Mucosa of stomach (tissue), 1 donor: ENCODE results near the gene POLN.
A peak's percentile ranks its signal among the peaks of the same experiment; 100 is the strongest.

ENCODE experiments used
- H3K27me3 ChIP-seq: one replicate; pipeline ENCODE4 v1.7.0; 2013; ENCODE audit warnings: mild to moderate bottlenecking, low read length; ENCODE audit not compliant: control insufficient read depth, insufficient read depth
- H3K36me3 ChIP-seq: one replicate; pipeline ENCODE4 v1.7.0; 2013; ENCODE audit warnings: low read length; ENCODE audit not compliant: control insufficient read depth, insufficient read depth
- H3K4me1 ChIP-seq: one replicate; pipeline ENCODE4 v1.7.0; 2013; ENCODE audit warnings: mild to moderate bottlenecking, low read length; ENCODE audit not compliant: control insufficient read depth, insufficient read depth
- H3K4me3 ChIP-seq: one replicate; pipeline ENCODE4 v1.7.0; 2013; ENCODE audit warnings: low read length
- H3K9ac ChIP-seq: one replicate; pipeline ENCODE4 v1.7.0; 2013; ENCODE audit warnings: mild to moderate bottlenecking, low read length, moderate library complexity
- H3K9me3 ChIP-seq: one replicate; pipeline ENCODE4 v1.7.0; 2013; ENCODE audit warnings: mild to moderate bottlenecking, low read length, moderate library complexity; ENCODE audit not compliant: control insufficient read depth
- donor health status: Pancreatic carcinoma.

POLN gene

DNA sequence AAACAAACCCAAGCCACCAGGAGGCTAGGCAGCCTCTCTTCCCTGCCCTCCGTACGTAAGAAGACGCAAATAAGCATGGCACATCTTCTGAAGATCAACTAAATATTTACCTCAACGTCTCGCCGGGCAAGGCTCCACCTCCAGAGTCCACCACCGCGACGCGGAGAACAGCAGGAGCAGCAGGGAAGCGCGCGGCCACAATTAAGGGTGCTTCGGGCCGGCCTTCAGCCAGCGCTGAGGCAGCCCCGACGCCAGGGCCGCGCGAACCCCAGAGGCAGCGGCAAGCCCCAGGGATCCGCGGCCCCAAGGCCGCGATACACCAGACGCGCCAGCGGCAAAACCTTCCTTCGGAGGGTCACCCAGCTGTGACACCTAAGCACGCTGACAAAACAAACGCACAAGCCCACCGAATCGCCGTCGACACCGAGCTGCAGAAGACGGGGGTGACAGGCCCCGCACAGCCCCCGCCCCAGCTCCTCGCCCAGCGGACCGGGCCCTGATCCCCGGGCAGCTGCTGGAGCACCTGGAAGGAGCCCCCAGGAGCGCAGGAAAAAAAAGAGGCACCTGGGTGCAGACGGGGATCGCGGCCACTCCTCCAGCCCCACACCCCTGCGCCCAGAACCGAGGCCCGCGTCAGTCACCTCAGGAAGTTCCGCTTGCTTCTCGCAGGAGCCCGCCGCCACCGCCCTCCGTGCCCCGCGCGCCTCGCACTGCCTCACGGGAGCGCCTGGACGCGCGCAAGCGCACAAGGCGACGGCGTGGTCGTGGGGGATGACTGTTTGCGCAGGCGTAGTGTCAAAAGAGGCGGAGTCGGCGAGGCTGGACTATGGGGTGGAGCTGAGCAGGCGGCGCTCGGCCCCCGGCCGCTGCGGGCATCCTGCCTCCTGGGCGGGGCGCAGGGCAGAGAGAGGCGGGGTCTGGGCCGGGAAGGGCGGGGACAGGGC, at the start of gene POLN, which contains the start of gene HAUS3:
TSS of gene POLN (minus strand) at position 712 of the 944 bp plus-strand sequence. CDS start 12,890 bp downstream, outside the sequence.
TSS of gene HAUS3 (minus strand) at position 712 of the 944 bp plus-strand sequence. CDS start 1,175 bp downstream, outside the sequence.
- Histone ChIP-seq H3K9ac (peak within 1 kb of the TSS; percentile 77), H3K9me3 (no peaks in the 10 kb centered on the region), H3K4me3 (peak within 1 kb of the TSS; percentile 74), H3K4me1 (peaks cover 7% of the 10 kb centered on the region), H3K36me3 (no peaks in the 10 kb centered on the region), H3K27me3 (no peaks in the 10 kb centered on the region)

DNA sequence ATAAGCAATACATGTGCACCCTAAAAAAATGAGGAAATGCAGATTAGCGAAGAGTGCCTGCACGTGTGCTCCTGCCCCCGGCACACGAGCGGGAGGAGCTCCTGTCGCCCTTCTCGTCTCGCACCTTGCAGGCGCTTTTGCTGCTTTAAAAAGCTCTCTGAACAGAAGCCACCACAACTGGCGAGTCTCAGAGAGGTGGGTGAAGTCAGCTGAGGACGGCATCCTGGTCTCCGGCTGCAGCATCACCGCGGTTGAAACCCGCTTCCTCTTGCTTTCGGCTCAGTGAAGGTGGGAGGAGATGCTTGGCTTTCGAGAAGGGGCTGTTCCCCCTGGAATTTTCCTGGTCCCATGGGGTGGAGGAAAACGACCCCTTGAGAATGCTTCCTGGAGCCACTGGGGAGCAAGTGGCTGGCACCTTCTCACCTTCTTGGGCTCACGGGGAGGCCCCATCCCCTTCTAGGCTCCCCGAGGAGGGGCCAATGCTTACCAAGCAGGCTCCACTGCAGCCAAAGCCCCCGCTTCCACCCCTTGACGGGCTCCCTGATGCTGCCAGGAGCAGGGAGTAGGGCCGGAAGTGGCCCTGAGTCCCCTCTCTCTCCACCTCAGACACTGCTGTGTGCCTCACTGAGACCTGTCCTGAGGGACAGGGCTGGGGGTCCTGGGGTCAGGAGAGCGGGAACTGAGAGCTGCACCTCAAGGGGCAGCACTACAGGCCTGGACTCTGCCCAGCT, 49.2 kb upstream of the POLN start:
- Histone ChIP-seq H3K4me1 (no peaks in the 10 kb centered on the region), H3K9me3 (no peaks in the 10 kb centered on the region), H3K27me3 (no peaks in the 10 kb centered on the region), H3K36me3 (no peaks in the 10 kb centered on the region), H3K9ac (no peak overlapping the region), H3K4me3 (no peak overlapping the region)

DNA sequence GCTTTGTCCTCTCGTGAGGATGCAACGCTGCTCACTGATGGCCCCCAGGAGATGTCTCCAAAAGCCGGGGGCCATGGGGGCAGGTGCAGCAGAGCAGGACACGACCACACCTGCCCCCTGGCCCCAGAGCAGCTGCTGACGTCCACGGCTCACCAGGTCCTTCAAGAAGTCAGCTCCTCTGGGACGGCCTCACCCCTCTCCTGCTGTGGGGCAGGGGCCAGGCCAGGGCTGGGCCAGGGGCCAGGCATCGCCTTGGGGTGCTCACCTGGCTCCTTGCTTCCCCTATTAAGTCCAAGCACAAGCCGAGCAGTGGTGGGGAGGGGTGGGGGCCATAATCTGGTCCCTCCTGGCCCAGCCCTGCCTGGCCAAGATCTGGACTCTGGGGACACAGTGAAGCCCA, 48.6 kb upstream of the POLN start:
- H3K27me3 ChIP-seq: no peaks in the 10 kb centered on the region
- no peaks in the 10 kb centered on the region for H3K9me3 ChIP-seq
- H3K36me3 ChIP-seq: no peaks in the 10 kb centered on the region
- no peaks in the 10 kb centered on the region for H3K4me1 ChIP-seq
- no peak overlapping the region for H3K4me3 ChIP-seq
- H3K9ac ChIP-seq: no peak overlapping the region

DNA sequence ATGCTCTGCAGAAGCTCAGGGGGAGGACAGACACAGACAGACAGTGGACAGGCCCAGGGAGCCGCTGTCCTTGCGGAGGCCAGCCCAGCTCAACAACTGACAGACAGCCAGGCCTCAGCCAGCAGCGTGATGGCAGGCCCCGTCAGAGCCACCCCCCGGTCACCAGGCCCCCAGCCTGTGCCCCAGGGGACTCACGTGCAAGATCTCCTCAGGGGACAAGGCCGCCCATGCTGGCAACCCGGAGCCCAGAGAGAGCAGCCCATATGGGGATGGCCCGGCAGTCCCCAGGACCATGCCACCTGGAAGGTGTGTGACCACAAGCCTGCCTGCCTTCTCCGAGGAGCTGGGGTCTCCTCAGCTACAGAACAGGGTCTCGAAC, 48.0 kb upstream of the POLN start:
- no peaks in the 10 kb centered on the region for H3K36me3 ChIP-seq
- no peaks in the 10 kb centered on the region for H3K9me3 ChIP-seq
- H3K4me3 ChIP-seq: no peak overlapping the region
- no peaks in the 10 kb centered on the region for H3K27me3 ChIP-seq
- no peak overlapping the region for H3K9ac ChIP-seq
- H3K4me1 ChIP-seq: no peaks in the 10 kb centered on the region

DNA sequence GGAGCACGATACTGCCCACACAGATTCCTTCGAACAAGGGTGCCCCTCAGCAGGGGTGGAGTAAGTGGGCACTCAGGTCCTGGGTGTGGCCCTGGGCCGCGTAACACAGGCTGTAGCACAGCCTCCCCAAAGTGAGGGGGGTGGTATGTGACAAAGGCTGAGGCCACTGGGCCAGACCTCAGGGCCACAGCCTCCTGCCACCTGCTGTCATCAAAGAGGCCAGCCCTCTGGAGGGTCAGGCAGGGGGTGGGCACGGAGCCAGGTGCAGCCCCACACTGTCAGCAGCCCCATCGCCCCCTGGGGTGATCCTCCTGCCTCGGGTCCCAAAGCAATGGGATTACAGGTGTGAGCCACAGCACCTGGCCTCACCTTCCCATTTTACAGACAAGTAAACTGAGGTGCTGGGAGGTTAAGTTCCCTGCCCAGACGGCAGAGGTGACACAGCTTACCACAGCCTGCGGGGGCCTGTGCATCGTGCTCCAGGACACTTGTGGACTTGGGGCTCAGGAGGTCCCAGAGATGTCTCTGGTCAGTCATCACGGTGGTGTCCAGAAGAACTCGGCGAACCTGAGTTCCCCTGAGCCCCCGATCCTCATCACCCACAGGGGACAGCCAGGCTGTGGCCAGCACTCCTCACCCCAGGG, 47.5 kb upstream of the POLN start:
- H3K4me3 ChIP-seq: no peak overlapping the region
- no peaks in the 10 kb centered on the region for H3K9me3 ChIP-seq
- H3K9ac ChIP-seq: no peak overlapping the region
- no peaks in the 10 kb centered on the region for H3K36me3 ChIP-seq
- H3K27me3 ChIP-seq: no peaks in the 10 kb centered on the region
- H3K4me1 ChIP-seq: no peaks in the 10 kb centered on the region

DNA sequence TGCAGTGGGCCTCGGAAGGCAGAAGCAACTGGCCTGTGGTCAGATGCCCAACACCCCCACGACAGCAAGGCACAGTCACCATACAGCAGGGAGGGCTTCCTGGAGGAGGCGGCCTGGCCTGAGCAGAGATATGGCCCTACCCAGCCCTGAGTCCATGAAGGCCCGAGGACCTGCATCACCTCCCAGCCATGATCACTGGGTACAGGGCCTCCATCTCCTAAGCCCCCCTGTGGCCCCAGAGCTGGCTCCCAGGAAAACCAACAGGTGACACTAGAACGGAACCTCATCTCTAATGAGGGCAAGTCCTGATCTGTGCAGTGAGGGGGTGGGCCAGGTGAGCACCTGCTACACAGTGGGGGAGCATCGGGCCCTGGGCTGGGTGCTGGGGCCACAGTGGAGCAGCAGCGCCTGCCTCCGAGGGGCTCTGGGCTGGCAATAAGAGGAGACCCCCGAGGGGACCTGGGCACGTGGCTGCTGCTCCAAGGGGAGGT, 46.2 kb upstream of the POLN start:
- Histone ChIP-seq H3K9ac (no peak overlapping the region), H3K4me1 (no peaks in the 10 kb centered on the region), H3K9me3 (no peaks in the 10 kb centered on the region), H3K4me3 (no peak overlapping the region), H3K27me3 (no peaks in the 10 kb centered on the region), H3K36me3 (no peaks in the 10 kb centered on the region)

DNA sequence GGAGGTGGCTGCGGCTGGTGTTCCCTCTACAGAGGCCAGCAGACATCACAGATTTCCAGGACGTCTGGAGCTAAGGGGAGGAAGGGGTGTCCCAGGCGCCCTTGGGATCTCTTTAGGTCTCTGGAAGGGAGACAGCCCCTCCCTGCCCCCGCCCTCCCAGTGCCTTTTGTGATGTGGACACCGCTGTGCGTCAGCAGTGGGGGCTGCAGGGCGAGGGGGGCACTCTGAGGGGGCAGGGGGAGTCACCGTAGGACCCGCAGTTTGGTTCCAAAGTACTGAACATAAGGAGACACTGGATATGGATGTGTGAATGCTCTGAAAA, 45.6 kb upstream of the POLN start:
- H3K9ac ChIP-seq: no peak overlapping the region
- H3K9me3 ChIP-seq: no peaks in the 10 kb centered on the region
- no peaks in the 10 kb centered on the region for H3K36me3 ChIP-seq
- no peaks in the 10 kb centered on the region for H3K4me1 ChIP-seq
- no peak overlapping the region for H3K4me3 ChIP-seq
- no peaks in the 10 kb centered on the region for H3K27me3 ChIP-seq

DNA sequence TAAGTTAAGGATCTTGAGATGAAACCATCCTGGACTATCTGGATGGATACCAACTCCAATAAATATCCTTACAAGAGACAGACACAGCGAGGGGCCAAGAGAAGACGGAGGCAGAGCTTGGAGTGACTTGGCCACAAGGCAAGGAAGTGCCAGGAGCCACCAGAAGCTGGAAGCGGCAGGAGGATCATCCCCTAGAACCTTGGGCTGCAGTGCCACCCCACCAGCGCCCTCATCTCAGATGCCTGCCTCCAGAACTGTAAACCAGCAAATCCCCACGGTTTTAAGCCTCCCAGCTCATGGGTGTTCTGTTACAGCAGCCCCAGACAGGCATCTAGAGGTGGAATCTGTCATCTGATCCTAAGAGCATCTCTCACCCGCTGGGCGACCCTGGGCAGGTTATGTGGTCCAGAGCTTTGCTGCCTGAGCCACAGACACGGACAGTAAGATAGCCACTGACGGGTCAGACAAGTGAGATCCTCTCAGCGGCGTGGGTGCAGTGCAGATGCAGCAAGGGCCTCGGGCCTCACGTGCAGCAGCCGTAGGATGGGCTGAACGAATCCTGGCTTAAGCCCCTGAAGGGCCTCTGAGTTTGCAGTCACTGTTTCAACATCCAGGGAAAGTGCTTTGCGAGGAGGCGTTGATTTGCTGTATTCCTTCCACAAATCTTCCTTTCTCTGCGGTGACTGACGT, 45.1 kb upstream of the POLN start:
- no peak overlapping the region for H3K4me3 ChIP-seq
- H3K9me3 ChIP-seq: no peaks in the 10 kb centered on the region
- H3K4me1 ChIP-seq: no peaks in the 10 kb centered on the region
- no peaks in the 10 kb centered on the region for H3K36me3 ChIP-seq
- H3K9ac ChIP-seq: no peak overlapping the region
- H3K27me3 ChIP-seq: no peaks in the 10 kb centered on the region

DNA sequence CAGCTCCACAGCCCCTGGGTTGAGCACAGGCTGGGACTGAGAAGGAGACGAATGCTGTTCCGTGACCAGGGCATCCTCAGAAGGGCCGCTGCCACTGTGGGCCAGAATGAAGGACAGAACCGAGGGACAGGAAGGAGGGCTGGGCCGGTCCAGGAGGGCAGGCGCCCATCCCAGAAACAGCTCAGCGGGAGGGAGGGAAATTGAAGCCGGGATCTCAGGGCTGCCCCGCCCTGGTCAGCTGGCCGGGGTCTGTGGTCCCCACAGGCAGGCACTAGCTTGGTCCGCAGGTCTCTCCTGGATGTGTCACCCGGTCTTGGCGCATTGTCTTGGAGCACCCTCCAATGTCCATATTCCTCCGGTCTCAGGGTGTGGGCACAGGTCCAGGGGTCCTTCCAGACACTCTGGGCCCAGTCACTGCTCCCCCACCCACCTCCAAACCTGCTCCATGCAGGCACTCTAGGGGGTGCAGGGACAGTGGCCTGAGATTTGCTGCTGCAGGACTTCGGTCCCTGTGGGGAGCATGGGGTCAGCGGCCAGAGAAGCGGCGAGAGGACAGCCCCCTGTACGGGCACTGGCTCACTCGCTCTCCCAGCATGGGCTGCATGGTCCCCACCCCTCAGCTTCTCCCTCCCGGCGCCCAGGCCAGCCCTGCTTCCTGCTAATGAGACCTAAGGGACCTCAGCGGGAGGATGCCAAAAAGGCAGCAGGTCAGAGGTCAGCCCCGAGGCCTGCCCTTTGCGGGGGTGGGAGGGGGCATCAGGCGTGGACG, 43.9 kb upstream of the POLN start:
- Histone ChIP-seq H3K4me3 (no peak overlapping the region), H3K4me1 (no peaks in the 10 kb centered on the region), H3K9ac (no peak overlapping the region), H3K9me3 (no peaks in the 10 kb centered on the region), H3K36me3 (no peaks in the 10 kb centered on the region), H3K27me3 (no peaks in the 10 kb centered on the region)

DNA sequence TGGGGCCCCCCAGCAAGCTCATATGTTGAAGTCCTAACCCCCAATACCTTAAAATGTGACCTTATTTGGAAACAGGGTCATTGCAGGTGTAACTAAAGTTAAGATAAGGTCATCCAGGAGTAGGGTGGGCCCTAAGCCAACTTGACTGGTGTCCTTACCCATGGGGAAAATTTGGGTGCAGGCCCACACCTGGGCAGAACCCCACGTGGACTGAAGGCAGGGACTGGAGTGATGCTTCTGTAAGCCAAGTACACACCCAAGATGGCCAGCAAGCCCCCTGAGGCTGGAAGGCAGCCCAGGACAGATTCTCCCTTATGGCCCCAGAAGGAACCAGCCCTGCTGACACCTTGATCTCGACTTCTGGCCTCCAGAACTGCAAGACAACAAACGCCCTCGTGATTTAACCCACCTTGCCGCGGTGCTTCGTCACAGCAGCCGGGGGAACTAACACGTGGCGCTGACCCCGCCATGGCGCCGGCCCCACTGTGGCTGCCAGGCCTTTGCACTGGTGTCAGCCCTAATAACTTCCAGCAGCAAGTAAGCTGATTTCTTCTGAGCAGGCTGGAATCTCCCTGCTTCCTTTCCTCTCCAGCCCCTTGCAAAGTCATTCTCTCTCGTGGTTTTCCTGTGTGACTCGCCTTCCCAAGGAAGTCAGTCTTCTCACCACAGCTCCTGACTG, 43.2 kb upstream of the POLN start:
- Histone ChIP-seq H3K9ac (no peak overlapping the region), H3K36me3 (no peaks in the 10 kb centered on the region), H3K4me1 (no peaks in the 10 kb centered on the region), H3K4me3 (no peak overlapping the region), H3K27me3 (no peaks in the 10 kb centered on the region), H3K9me3 (no peaks in the 10 kb centered on the region)
